Sciatic nerve (tissue), 2 donors: ENCODE results near the gene PCNX1. TPM values are rescaled to one million over a fixed set of nuclear protein-coding genes. Genes with fewer than 3 reads are reported as not detected.
"Not testable (repeated sequence)": the region's sequence is repeated elsewhere in the genome, so short reads cannot be mapped to it uniquely, and the experiment has no call there.

Experiments used
- ATAC-seq: fragments of 200-7000 bp; cut with Tn5 transposase; one replicate; pipeline ENCODE4 v1.9.1; 2020; ENCODE audit warnings: mild to moderate bottlenecking, moderate library complexity
- DNase-seq: peaks from one replicate; pipeline ENCODE4 v3.0.0-alpha.2; 2020; ENCODE audit warnings: low spot score
- intact Hi-C: fragments of 100-400 bp; cut with DNase I; formaldehyde crosslinking; loops from one replicate; pipeline ENCODE4 v1.14.2; 2022
- total RNA-seq: library from RNA; stranded (reverse); fragmentation: NEBNext Ultra II Directional; extraction: Animal tissue kit (Norgen Biotek cat#: 25700); gene quantifications from one replicate; pipeline ENCODE4 v1.2.1, GENCODE V29; 2021
- donor health status: DM: no; HTN: no; CAD: no.
- donor health status: DM: no; HTN: no; CAD: no.

PCNX1 gene
- total RNA-seq, 1 donor from 2014 or later = 84.3 TPM

DNA sequence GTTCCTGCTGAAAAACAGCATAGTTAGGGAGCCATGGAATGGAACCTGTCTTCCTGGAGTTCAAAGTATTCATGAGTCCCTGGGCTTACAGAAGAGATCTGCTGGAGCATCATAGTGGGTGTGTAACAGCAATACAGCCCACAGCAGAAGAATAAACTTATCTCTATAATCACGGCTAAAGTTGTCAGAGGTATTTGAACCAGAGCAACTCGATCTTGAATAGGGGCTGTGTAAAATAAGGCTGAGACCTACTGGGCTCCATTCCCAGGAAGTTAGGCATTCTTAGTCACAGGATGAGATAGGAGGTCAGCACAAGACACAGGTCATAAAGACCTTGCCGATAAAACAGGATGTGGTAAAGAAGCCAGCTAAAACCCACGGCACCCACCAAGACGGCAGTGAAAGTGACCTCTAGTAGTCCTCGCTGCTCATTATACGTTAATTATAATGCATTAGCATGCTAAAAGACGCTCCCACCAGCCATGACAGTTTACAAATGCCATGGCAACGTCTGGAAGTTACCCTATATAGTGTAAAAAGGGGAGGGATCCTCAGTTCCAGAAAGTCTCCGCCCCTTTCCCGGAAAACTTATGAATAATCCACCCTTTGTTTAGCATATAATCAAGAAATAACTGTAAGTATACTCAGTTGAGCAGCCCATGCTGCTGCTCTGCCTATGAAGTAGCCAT is 223.4 kb downstream of the PCNX1 start:
- DNase-seq (no peak), ATAC-seq (no peak)
- intact Hi-C loops = no loop called here

DNA sequence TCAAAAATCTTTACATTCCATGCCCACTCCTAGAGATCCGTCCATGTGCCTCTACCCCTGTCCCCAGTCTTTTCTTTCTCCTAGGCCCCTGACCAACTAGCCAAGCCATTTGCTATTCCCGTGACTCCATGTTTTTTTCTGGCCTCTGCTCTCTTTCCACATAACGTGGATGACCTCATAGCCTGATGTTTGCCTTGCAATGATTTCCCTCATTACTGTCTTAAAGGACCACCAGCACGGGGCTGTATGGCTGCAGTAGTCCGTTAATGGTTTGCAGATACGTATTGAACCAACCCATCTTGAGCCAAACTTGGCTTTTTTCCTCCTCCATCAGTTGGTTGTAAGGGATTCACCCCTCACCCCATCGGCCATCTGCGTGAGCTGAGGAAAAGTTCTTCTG is 226.0 kb downstream of the PCNX1 start:
- intact Hi-C loops = no loop called here
- ATAC-seq = no peak
- no peak for DNase-seq

DNA sequence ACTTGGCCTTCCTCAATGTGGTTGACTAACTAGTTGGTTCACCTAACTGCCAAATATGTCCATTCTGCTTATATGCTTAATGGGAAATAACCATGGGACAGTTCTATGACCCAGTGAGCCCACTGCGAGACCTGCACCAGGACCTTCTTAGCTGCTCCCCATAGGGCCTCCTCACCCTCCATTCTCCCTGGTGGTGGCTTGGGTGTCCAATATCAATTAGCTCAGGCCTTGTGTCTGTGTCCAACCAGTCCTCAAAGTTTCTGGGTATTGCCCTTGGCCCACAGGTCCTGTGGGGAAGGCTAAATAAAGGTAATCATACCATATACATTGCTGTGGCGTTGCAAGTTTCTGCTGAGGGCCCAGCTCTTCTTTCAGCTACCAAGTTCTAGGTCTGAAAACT is 228.2 kb downstream of the PCNX1 start:
- DNase-seq = no peak
- intact Hi-C loops = loop anchor here (5.0 kb wide), 1 partner anchor 617 kb away; no protein-coding TSS in a partner anchor
- ATAC-seq = no peak

DNA sequence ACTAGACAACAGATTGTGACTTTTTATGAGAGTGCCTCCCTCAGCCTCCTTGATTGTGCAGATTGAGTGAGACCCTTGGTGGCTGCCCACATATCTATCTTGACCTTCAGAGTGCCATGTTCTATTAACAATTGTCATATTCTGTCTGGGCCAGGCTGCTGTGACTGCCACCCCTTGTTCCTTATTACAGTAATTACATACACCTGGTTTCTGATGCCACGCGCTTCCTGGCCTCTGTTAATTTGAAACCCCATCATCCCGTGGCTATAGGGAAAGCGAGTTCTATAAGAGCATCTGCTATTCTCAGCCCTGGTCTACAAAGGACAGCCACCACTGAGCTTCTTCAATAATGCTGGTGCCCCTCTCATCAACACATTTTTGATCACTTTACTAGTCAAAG is 228.7 kb downstream of the PCNX1 start:
- intact Hi-C loops = loop anchor here (5.0 kb wide), 1 partner anchor 616 kb away; no protein-coding TSS in a partner anchor
- DNase-seq = no peak
- no peak for ATAC-seq

DNA sequence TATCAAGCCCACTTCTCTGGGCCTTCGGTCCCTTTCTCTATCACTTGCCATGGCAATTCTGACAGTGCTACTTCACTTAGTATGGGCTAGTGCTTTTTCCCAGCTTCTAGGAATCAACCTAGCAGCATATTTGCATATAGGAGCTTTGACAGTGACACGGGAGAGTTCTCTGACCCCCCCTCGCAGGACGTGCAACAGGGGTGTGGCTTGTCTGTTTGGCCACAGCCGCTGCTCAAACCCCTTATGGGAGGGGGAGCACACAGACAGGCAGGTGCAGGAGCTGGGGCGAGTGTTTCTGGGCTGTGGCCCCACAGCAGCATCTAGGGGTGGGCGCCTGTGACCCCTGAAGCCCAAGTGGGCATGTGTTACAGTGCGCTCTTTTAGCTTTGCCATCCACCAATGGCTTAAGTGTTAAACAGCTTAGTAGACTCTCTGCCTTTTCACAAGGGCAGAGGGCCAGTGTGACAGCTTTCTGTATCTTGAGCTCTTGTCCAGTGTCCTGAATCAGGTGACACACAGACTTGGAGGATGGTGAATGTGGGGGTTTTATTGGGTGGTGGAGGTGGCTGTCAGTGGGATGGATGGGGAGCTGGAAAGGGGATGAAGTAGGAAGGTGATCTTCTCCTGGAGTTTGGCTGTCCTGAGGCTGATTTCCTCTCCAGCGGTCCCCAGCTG is 229.3 kb downstream of the PCNX1 start:
- ATAC-seq (no peak), DNase-seq (no peak)
- intact Hi-C loops = loop anchor here (5.0 kb wide), 1 partner anchor 616 kb away; no protein-coding TSS in a partner anchor

DNA sequence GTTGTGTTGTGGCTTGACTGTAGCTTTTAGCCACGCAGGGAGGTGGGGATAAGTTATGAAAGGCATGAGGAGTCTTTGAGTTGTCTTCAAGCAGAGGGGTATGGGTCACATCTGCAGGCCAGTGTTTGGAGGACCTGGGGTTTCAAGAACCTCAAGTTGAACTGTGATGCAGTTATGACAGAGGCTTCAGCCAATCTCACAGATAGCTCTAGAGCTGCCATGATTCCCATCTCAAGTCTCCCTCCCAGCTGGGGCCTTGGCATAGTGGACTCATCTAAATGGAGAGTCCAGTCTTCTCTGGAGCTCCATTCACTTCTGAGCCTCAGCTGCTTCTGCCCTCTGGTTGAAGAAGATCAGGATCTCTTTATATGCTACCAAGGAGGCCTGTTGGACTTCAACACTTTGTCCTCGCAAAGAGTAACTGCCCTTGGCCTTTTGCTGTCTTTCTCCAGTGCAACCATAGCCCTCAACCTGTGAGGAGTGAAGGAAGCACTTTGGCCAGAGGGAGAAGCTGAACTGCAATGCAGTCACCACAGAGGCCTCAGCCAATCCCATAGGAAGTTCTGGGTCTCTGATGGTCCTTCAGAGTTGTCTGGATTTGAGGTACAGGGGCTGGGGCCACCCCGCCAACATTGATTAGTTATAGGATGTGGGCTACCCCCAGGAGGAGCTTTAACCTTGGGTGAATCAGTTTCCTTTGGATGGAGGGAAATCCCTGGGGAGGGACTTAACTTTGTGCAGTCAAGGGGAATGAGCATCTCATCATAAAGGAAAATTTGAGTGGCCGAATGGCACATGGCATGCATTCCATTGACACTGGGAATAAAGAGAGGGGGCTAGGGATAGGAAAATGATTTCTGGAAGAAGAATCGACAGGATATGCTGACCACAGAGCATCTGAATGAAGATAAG is 230.5 kb downstream of the PCNX1 start:
- ATAC-seq = no peak
- no peak for DNase-seq
- intact Hi-C loops = loop anchor here (5.0 kb wide), 1 partner anchor 615 kb away; no protein-coding TSS in a partner anchor

DNA sequence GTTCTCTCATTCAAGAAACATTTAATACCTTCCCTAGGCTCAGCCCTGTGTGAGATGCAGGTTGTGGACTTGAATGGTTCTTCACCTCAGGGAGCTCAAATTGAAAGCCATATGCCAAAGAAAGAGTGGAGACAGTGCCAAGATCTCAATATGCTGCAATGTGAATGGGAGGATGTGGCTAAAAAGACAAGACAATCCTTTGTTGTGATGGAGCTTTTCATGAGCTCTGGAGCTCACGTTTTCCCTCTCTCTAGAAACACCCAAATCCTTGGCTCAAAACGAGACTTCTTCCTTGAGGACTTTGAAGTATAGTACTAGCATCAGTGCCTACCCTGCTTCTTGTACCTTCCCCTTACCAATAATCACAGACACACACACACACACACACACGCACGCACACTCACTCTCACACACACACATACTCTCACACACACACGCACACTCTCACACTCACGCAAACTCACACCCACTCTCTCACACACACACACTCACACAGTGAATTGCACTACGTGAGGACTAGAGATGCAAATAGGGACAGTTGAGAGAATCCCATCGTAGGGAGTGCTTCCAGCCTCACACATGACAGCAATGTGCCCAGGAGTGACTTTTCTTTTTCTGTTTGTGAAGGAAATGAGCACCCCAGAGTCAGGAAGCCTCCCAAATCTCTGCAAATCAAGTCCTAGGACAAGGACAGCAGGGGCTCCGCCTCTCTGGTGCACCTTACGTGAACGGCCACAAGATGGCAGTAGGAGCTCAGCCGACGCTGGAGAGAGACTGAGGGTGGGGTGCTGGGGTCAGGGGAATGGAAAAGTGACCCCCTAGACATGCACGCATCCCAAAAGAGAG is 231.4 kb downstream of the PCNX1 start:
- intact Hi-C loops = loop anchor here (5.0 kb wide), 1 partner anchor 614 kb away; no protein-coding TSS in a partner anchor
- DNase-seq (peak; percentile 81), ATAC-seq (peak; percentile 85)

DNA sequence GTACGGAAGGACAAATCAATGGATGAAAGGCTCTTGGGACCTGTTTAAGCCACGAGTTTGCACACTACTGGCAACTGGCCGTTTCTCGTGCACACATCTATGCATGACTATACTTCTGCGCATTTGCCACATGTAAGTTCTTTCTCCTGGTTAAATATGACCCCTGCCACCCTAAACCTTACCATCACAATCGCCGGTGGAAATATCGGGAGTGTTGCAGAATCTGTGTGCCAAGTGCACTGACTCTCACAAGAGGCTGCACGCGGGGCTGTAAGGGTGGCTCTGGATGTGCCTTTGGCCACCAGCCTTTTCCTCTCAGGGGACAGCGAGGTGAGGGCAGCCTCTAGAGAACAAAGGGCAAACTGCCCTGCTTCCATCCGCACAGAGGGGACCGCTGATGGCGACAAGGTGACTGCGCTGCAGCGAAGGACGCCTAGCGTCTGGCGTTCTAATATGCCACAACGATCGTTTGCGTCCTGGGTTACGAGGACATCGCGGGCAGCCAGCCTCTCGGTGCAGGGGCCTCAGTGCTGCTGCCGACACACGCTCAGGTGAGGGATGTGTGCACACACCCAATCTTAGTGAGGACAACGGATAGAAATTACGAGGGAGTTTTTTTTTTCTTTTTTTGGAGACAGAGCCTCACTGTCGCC is 232.2 kb downstream of the PCNX1 start:
- DNase-seq = no peak
- intact Hi-C loops = loop anchor here (5.0 kb wide), 1 partner anchor 613 kb away; no protein-coding TSS in a partner anchor

DNA sequence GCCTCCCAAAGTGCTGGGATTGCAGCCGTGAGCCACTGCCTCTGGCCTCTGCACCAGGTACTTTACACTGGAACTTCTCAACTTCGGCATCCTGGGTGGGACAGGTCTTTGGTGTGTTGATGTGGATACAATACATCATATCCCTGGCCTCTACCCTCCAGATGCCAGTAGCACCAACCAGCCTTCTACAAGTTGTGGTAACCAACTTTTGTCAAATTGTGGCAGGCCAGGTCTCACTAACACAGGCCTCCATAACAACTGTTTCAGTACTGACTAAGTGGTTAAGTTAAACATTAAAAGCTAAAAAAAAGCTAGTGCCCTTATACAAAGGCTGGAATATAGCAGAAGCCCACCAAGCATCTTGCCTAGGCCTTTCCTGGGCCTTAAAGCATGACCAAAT is 232.9 kb downstream of the PCNX1 start:
- DNase-seq (no peak), ATAC-seq (no peak)
- intact Hi-C loops = loop anchor here (10.0 kb wide), 1 partner anchor 185 kb away; the partner anchor contains the start of gene SIPA1L1

More for the DNA sequence above, 232.2 kb downstream of the PCNX1 start:
- no peak for ATAC-seq

DNA sequence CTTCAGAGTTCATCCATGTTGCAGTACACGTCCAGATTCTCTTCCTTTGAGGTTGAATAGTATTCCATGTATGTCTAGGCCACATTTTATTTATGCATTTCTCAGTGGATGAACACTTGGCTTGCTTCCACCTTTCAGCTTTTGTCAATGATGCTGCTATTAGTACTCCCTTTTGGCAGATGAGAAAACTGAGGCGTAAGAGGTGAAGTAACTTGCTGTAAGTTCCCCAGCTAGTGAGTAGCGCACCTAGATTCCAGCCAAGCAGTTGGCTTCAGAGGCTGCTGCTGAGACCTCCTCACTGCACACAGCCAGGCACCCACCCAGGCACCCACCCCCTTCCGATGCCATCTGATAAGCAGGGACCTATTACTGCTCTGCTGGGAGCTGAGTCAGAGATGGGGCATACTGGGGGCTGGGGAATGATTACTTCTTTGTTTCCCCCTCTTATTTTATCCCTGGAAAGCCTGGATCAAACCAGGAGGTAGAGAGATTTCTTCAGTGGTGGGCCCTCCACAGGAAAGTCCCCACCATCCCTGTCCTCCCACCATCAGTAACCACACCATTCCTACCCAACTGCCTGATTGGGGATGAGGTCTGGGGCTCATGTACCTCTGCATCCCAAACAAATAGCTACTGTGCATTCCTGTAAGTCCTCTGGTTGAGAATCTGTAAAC is 234.6 kb downstream of the PCNX1 start:
- intact Hi-C loops = loop anchor here (10.0 kb wide), 1 partner anchor 183 kb away; the partner anchor contains the start of gene SIPA1L1
- ATAC-seq (no peak), DNase-seq (peak; percentile 13)

DNA sequence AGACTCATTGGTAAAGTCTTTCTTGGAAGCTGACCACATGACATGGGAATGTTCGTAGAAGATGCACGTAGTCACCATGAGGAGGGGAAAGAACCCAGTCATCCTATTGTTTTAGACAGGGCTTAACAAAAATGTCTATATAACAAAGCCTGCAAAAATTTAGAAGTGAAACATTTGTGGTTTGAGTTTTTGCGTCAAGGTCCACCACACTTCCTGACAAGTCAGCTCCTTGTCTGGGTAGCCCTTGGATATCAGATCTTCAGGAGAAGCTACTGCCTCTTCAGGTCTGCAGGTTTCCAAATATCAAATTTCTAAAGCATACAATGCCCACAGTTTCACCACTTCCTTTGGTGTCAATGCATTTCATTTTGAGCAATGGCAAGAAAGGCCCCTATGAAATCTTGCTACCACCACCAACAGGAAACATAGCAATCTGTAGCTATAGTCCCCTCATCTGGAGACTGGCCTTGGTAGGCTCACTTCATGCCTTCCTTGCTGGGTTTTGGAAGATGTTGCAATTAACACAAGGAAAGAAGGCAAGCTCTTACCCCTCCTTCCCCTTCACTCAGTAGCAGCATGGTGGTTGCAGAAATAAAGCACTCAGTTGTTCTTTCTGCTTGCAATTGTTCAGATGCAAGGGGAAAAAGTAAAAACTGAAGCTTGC is 235.2 kb downstream of the PCNX1 start:
- ATAC-seq (peak; percentile 31), DNase-seq (peak; percentile 23)
- intact Hi-C loops = loop anchor here (10.0 kb wide), 1 partner anchor 182 kb away; the partner anchor contains the start of gene SIPA1L1

DNA sequence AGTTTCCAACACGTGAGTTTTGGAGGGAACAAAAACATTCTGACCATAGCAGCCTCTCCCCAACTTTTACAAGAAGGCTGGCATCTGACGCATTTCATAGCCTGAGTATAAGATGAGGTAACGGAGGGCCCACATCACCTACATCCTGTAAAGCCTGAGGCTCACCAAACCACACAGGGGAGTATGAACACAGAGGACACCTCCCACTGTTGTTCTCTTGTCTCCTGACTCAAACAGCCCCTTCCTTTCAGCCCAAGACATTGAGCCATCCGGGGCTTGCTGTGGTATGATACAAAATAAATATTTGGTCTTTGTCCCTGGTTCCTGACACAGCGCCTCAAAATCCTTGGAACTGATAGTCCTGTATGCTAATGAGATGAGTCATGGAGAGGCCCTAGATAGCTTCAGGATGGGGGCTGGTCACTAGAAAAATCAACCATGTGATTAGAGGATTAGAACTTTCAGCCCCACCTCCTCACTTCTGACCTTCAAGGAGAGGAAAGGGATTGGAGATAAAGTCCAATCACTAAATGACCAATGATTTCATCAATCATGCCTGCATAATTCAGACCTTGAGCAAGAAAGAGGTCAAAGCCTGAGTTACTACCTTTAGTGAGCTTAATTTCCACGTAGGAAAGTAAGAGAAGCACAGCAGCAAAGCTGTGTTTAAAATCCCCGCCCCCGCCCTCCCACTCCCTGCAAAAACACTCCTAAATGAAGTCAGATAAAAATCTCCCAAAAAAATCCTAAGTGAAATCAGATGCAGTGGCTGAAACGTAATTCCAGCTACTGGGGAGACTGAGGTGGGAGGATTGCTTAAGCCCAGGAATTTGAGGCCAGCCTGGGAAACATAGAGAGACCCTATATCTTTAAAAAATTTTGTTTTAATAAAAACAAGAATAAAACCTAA is 236.4 kb downstream of the PCNX1 start:
- DNase-seq (no peak), ATAC-seq (peak; percentile 22)
- intact Hi-C loops = loop anchor here (10.0 kb wide), 1 partner anchor 181 kb away; the partner anchor contains the start of gene SIPA1L1

DNA sequence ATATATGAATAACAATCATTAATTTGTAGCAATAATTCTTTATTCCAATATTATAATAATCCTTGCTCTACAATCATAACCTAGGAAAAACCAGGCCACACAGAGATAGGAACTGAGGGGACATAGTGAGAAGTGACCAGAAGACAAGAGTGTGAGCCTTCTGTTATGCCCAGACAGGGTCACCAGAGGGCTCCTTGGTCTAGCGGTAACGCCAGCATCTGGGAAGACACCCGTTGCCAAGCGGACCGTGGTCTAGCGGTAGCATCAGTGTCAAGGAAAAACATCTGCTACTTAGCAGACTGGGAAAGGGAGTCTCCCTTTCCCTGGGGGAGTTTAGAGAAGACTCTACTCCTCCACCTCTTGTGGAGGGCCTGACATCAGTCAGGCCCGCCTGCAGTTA is 240.1 kb downstream of the PCNX1 start:
- intact Hi-C loops = loop anchor here (10.0 kb wide), 1 partner anchor 177 kb away; the partner anchor contains the start of gene SIPA1L1
- not testable (repeated sequence) for ATAC-seq, DNase-seq

DNA sequence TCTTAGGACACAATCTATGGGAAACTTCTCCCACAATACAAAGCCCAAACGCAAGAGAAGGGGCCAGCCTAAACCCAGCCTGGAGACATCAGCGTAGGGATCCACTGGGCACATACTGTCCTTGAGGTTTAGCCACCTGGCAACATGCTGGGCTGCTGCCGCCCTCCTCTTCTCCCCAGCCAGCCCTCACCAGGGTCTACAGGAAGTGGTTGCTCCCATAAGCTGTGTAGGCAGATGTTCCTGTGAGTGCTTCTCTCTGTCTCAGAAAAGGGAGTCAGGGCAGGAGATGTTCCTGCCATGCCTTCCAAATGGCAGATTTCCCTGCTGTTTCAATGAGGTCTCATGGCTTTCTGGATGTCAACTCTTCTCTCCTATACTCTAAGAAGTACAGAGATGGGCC is 241.4 kb downstream of the PCNX1 start:
- intact Hi-C loops = loop anchor here (10.0 kb wide), 1 partner anchor 176 kb away; the partner anchor contains the start of gene SIPA1L1
- DNase-seq (no peak), ATAC-seq (no peak)

DNA sequence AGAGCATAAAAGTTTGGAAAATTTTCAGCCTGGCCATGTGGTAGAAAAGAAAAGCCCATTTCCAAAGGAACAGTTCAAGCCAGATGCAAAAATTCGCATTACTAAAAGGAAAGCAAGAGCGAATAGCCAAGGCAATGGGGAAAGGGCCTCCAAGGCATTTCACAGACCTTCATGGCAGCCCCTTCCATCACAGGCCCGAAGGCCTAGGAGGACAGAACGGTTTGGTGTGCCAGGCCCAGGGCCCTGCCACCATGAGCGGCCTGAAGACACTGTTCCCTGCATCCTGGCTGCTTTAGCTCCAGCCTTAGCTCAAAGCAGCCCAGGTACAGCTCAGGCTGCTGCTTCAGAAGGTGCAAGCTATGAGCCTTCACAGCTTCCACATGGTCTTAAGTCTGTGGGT is 243.5 kb downstream of the PCNX1 start:
- DNase-seq = peak; percentile 12
- intact Hi-C loops = no loop called here
- no peak for ATAC-seq
